ENCODE data around the gene PTDSS2. TPM values are rescaled to one million over a fixed set of nuclear protein-coding genes. Genes with fewer than 3 reads are reported as not detected.

Gene PTDSS2
- total and polyA plus RNA-seq, 10 of the 15 experiments (the other 5 are each of a cell fraction or from before 2014, with no cell fraction given), result 0.39 to 21.1 (median 10.8) TPM

- ChIA-PET SMC1A (ENCODE audit: uncharacterized antibody, unreplicated experiment) (no interaction called here), CTCF (no interaction called here), RAD21 (ENCODE audit: unreplicated experiment) (no interaction called here), POLR2A (no interaction called here)
- in situ Hi-C loops (cut with MboI), result no loop called here
- no peaks in the 10 kb centered on the region for H3K36me3 ChIP-seq (ENCODE audit: control insufficient read depth in 2 of 2, insufficient read depth in 2 of 2, low read length in 1 of 2)
- no TSS peak for BruUV-seq (replicated peaks)
- no peaks in the 10 kb centered on the region; the same call in 2 of the 3 replicates for H3K9me3 ChIP-seq (replicated peaks; ENCODE audit: control insufficient read depth, insufficient read depth, low read length)
- 73% methylated on average over 23 of the region's 55 CpGs for WGBS (ENCODE audit: insufficient coverage, insufficient replicate concordance, low lambda C conversion rate, missing lambda C conversion rate)
- ATAC-seq (no peak), FAIRE-seq (no peak), DNase-seq (ENCODE audit: low read depth, low spot score) (no peak)
- intact Hi-C loops (cut with micrococcal nuclease; ENCODE audit: unreplicated experiment), result no loop called here
- no peak overlapping the region for H3K27ac ChIP-seq (ENCODE audit: control insufficient read depth, insufficient read depth)
- no peak overlapping the region for H3K4me2 ChIP-seq (ENCODE audit: control insufficient read depth, insufficient read depth)
- H3K4me3 ChIP-seq, result no peak overlapping the region
- peaks cover 6% of the 10 kb centered on the region; the same call in 1 of the 2 replicates for H3K4me1 ChIP-seq (ENCODE audit: control insufficient read depth, insufficient read depth, low read length)
- no peaks in the 10 kb centered on the region for H4K20me1 ChIP-seq (ENCODE audit: control insufficient read depth, insufficient read depth)
- H3K27me3 ChIP-seq (replicated peaks in 1 of 2; ENCODE audit: control insufficient read depth in 2 of 2, insufficient read depth in 2 of 2, low read length in 1 of 2), result no peaks in the 10 kb centered on the region
- no peaks in the 10 kb centered on the region for H3K79me2 ChIP-seq (ENCODE audit: control insufficient read depth, insufficient read depth, low read length)
- H3K9ac ChIP-seq (ENCODE audit: control insufficient read depth, insufficient read depth, low read length), result no peak overlapping the region
- H2AFZ ChIP-seq (ENCODE audit: control insufficient read depth, low read depth, low read length), result no peak overlapping the region
- no peak for TF ChIP-seq ZNF274 (IDR thresholded peaks at IDR 0.05; ENCODE audit: insufficient read depth, insufficient read length)
- TF ChIP-seq, protein P1, sequence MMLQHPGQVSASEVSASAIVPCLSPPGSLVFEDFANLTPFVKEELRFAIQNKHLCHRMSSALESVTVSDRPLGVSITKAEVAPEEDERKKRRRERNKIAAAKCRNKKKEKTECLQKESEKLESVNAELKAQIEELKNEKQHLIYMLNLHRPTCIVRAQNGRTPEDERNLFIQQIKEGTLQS (IDR thresholded peaks at IDR 0.05; ENCODE audit: borderline replicate concordance, extremely low read depth, low read depth, low read length), result no peak
- TF ChIP-seq EP300 (IDR thresholded peaks at IDR 0.05; ENCODE audit: borderline replicate concordance in 1 of 2, control insufficient read depth in 1 of 2, low read depth in 2 of 2, low read length in 2 of 2), result no peak
- TF ChIP-seq, protein P2, sequence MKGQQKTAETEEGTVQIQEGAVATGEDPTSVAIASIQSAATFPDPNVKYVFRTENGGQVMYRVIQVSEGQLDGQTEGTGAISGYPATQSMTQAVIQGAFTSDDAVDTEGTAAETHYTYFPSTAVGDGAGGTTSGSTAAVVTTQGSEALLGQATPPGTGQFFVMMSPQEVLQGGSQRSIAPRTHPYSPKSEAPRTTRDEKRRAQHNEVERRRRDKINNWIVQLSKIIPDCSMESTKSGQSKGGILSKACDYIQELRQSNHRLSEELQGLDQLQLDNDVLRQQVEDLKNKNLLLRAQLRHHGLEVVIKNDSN (IDR thresholded peaks at IDR 0.05; ENCODE audit: borderline replicate concordance, extremely low read length, insufficient read depth, low read depth, low read length), result no peak
- TF ChIP-seq NR2C1 (IDR thresholded peaks at IDR 0.05), result no peak
- TF ChIP-seq TAF1 (IDR thresholded peaks at IDR 0.05; ENCODE audit: borderline replicate concordance, low read depth, low read length), result no peak
- TF ChIP-seq RBBP5 (conservative IDR thresholded peaks at IDR 0.05), result no peak
- TF ChIP-seq RAD21 (IDR thresholded peaks at IDR 0.05; ENCODE audit: insufficient read depth, low read depth, low read length), result no peak
- TF ChIP-seq NFXL1 (IDR thresholded peaks at IDR 0.05; ENCODE audit: borderline replicate concordance), result no peak
- no peak for TF ChIP-seq IRF3 (IDR thresholded peaks at IDR 0.05)
- TF ChIP-seq ZBTB11 (CRISPR knock-in tag; IDR thresholded peaks at IDR 0.05), result no peak
- no peak for TF ChIP-seq ZBTB40 (IDR thresholded peaks at IDR 0.05; ENCODE audit: borderline replicate concordance)
- no peak for TF ChIP-seq KLF5 (IDR thresholded peaks at IDR 0.05; ENCODE audit: partially characterized antibody)
Observed at GRCh38 chr11:403021-403760, 46.9 kb upstream of the PTDSS2 start.

Measured in GM12878 (cell line).